Neural progenitor cell (in vitro differentiated cells): ENCODE measurements around the gene WFIKKN1. TPM values are rescaled to one million over a fixed set of nuclear protein-coding genes. Genes with fewer than 3 reads are reported as not detected.

ENCODE experiments used
- DNase-seq: peaks from one replicate; pipeline ENCODE4 v3.0.0-alpha.2; 2016; ENCODE audit warnings: low spot score
- H2AFZ ChIP-seq: fragments of 200-600 bp; sonication (generic); replicated peaks from 2 replicates; pipeline ENCODE4 v1.6.1; 2016; ENCODE audit warnings: antibody characterized with exemption
- H3F3A ChIP-seq: fragments of 200-600 bp; sonication (generic); 2 replicates; pipeline ENCODE4 v1.6.1; 2016; ENCODE audit warnings: antibody characterized with exemption, low read depth
- H3K27ac ChIP-seq: fragments of 200-600 bp; sonication (generic); 2 replicates; pipeline ENCODE4 v1.5.1; 2016; ENCODE audit warnings: mild to moderate bottlenecking
- H3K27me3 ChIP-seq: fragments of 200-600 bp; sonication (generic); 2 replicates; pipeline ENCODE4 v1.6.1; 2016; ENCODE audit warnings: mild to moderate bottlenecking, moderate library complexity
- H3K36me3 ChIP-seq: fragments of 200-600 bp; sonication (generic); 2 replicates; pipeline ENCODE4 v1.5.1; 2016
- H3K4me1 ChIP-seq: fragments of 200-600 bp; sonication (generic); 2 replicates; pipeline ENCODE4 v1.6.1; 2016; ENCODE audit warnings: mixed run types
- H3K4me2 ChIP-seq: fragments of 200-600 bp; sonication (generic); 2 replicates; pipeline ENCODE4 v1.6.1; 2016
- H3K4me3 ChIP-seq: fragments of 200-600 bp; sonication (generic); 2 replicates; pipeline ENCODE4 v1.5.1; 2016
- H3K79me2 ChIP-seq: fragments of 200-600 bp; sonication (generic); 2 replicates; pipeline ENCODE4 v1.6.1; 2016; ENCODE audit warnings: low read depth
- H3K9ac ChIP-seq: fragments of 200-600 bp; sonication (generic); 2 replicates; pipeline ENCODE4 v1.6.1; 2016
- H3K9me3 ChIP-seq: fragments of 200-600 bp; sonication (generic); 2 replicates; pipeline ENCODE4 v1.5.1; 2016; ENCODE audit warnings: low read depth
- H4K20me1 ChIP-seq: fragments of 200-600 bp; sonication (generic); 2 replicates; pipeline ENCODE4 v1.6.1; 2016; ENCODE audit warnings: low read depth
- H3K27ac Mint-ChIP-seq: 3 replicates; pipeline ENCODE4 v1.8.0; 2021; ENCODE audit warnings: mixed read lengths
- H3K27me3 Mint-ChIP-seq: 2 replicates; pipeline ENCODE4 v1.8.0; 2022; ENCODE audit warnings: low read depth, mild to moderate bottlenecking, inconsistent platforms, moderate library complexity, mixed read lengths; ENCODE audit not compliant: insufficient read depth
- H3K36me3 Mint-ChIP-seq: 3 replicates; pipeline ENCODE4 v1.8.0; 2021; ENCODE audit warnings: mixed read lengths
- H3K4me1 Mint-ChIP-seq: 3 replicates; pipeline ENCODE4 v1.8.0; 2021; ENCODE audit warnings: mixed read lengths
- H3K4me3 Mint-ChIP-seq: 3 replicates; pipeline ENCODE4 v1.8.0; 2021; ENCODE audit warnings: mild to moderate bottlenecking, moderate library complexity, mixed read lengths
- H3K9me3 Mint-ChIP-seq: 3 replicates; pipeline ENCODE4 v1.8.0; 2020; ENCODE audit warnings: mixed read lengths
- CTCF ChIP-seq: fragments of 200-600 bp; sonication (generic); IDR thresholded peaks from 2 replicates; pipeline ENCODE4 v1.5.1; 2017; ENCODE audit warnings: antibody characterized with exemption, mild to moderate bottlenecking
- EZH2 ChIP-seq: fragments of 200-600 bp; sonication (generic); IDR thresholded peaks from 2 replicates; pipeline ENCODE4 v1.6.1; 2017; ENCODE audit warnings: antibody characterized with exemption, mild to moderate bottlenecking, moderate library complexity
- EZH2phosphoT487 ChIP-seq: fragments of 200-600 bp; sonication (generic); IDR thresholded peaks from 2 replicates; pipeline ENCODE4 v1.6.1; 2017; ENCODE audit warnings: antibody characterized with exemption
- total RNA-seq: library from RNA; depleted of rRNA; stranded (reverse); fragments of >200 nt; gene quantifications from 2 replicates; pipeline ENCODE4 v1.2.3, GENCODE V29; 2015; ENCODE audit warnings: low replicate concordance

Gene WFIKKN1
- total RNA-seq, 1 donor from 2014 or later, result 5.9 TPM

- peaks cover 16% of the 10 kb centered on the region for H3K79me2 ChIP-seq
- peaks cover 3% of the 10 kb centered on the region for H3K9me3 ChIP-seq
- no peak overlapping the region for H2AFZ ChIP-seq
- peaks cover 8% of the 10 kb centered on the region for H3K27me3 Mint-ChIP-seq
- H3K4me3 Mint-ChIP-seq, result no peak overlapping the region
- no peaks in the 10 kb centered on the region for H3K36me3 ChIP-seq
- H3K27ac Mint-ChIP-seq, result peak overlapping the region; percentile 58
- no peaks in the 10 kb centered on the region for H3K4me1 ChIP-seq
- H3K9ac ChIP-seq, result no peak overlapping the region
- DNase-seq, result no peak
- no peak overlapping the region for H3K4me2 ChIP-seq
- peaks cover 25% of the 10 kb centered on the region for H3K36me3 Mint-ChIP-seq
- no peaks in the 10 kb centered on the region for H3F3A ChIP-seq
- peaks cover 37% of the 10 kb centered on the region for H3K9me3 Mint-ChIP-seq
- H3K27ac ChIP-seq, result no peak overlapping the region
- no peak overlapping the region for H3K4me3 ChIP-seq
- H4K20me1 ChIP-seq, result no peaks in the 10 kb centered on the region
- H3K27me3 ChIP-seq, result no peaks in the 10 kb centered on the region
- TF ChIP-seq CTCF, result no peak
- H3K4me1 Mint-ChIP-seq, result peaks cover 15% of the 10 kb centered on the region
Measured at GRCh38 chr16:606656-607307, 24.0 kb upstream of the WFIKKN1 start.

- peaks cover 8% of the 10 kb centered on the region for H3K27me3 Mint-ChIP-seq
- no peaks in the 10 kb centered on the region for H4K20me1 ChIP-seq
- peaks cover 22% of the 10 kb centered on the region for H3K36me3 Mint-ChIP-seq
- no peaks in the 10 kb centered on the region for H3K4me1 ChIP-seq
- H3K4me3 ChIP-seq, result no peak overlapping the region
- H3K4me2 ChIP-seq, result no peak overlapping the region
- peaks cover 3% of the 10 kb centered on the region for H3K9me3 ChIP-seq
- no peak overlapping the region for H3K27ac ChIP-seq
- no peak overlapping the region for H3K27ac Mint-ChIP-seq
- H3F3A ChIP-seq, result no peaks in the 10 kb centered on the region
- H3K9me3 Mint-ChIP-seq, result peaks cover 37% of the 10 kb centered on the region
- H2AFZ ChIP-seq, result no peak overlapping the region
- no peak overlapping the region for H3K9ac ChIP-seq
- no peak for DNase-seq
- no peaks in the 10 kb centered on the region for H3K36me3 ChIP-seq
- peaks cover 16% of the 10 kb centered on the region for H3K79me2 ChIP-seq
- H3K4me3 Mint-ChIP-seq, result peak overlapping the region; percentile 61
- H3K4me1 Mint-ChIP-seq, result peaks cover 15% of the 10 kb centered on the region
- H3K27me3 ChIP-seq, result no peaks in the 10 kb centered on the region
- no peak for TF ChIP-seq EZH2
- no peak for TF ChIP-seq CTCF
Measured at GRCh38 chr16:608019-608418, 22.8 kb upstream of the WFIKKN1 start.

- Histone ChIP-seq H3K4me1 (no peaks in the 10 kb centered on the region), H3K4me2 (no peak overlapping the region), H3K9ac (no peak overlapping the region), H3K4me3 (no peak overlapping the region), H4K20me1 (no peaks in the 10 kb centered on the region), H3K27me3 (no peaks in the 10 kb centered on the region), H3K9me3 (peaks cover 3% of the 10 kb centered on the region), H3K79me2 (peaks cover 15% of the 10 kb centered on the region), H3K36me3 (no peaks in the 10 kb centered on the region), H3K27ac (no peak overlapping the region), H2AFZ (no peak overlapping the region), H3F3A (no peaks in the 10 kb centered on the region)
- peaks cover 22% of the 10 kb centered on the region for H3K36me3 Mint-ChIP-seq
- no peak overlapping the region for H3K27ac Mint-ChIP-seq
- no peak for DNase-seq
- H3K4me3 Mint-ChIP-seq, result no peak overlapping the region
- no peak for TF ChIP-seq EZH2phosphoT487
- TF ChIP-seq EZH2, result no peak
- TF ChIP-seq CTCF, result no peak
- H3K27me3 Mint-ChIP-seq, result peaks cover 12% of the 10 kb centered on the region
- peaks cover 12% of the 10 kb centered on the region for H3K4me1 Mint-ChIP-seq
- peaks cover 39% of the 10 kb centered on the region for H3K9me3 Mint-ChIP-seq
Measured at GRCh38 chr16:609316-609715, 21.5 kb upstream of the WFIKKN1 start.
